ENCODE data around the gene TRAPPC10.

TRAPPC10 gene

GRCh38 chr21:44090325-44090724, 78.2 kb downstream of the TRAPPC10 start:
- no peak overlapping the region for H3K4me2 ChIP-seq (ENCODE audit: low read depth, low read length, poor library complexity, severe bottlenecking)
- TF ChIP-seq CTCF (conservative IDR thresholded peaks at IDR 0.05; ENCODE audit: low read length), result no peak
- TF ChIP-seq EZH2phosphoT487 (IDR thresholded peaks at IDR 0.05; ENCODE audit: borderline replicate concordance), result no peak
- peaks cover 59% of the 10 kb centered on the region; the same call in 1 of the 2 replicates for H3K36me3 ChIP-seq (ENCODE audit: insufficient read depth, low read length)
- no peaks in the 10 kb centered on the region for H4K20me1 ChIP-seq (ENCODE audit: insufficient read depth, low read length, poor library complexity, severe bottlenecking)
- no peaks in the 10 kb centered on the region for H3K4me1 ChIP-seq (ENCODE audit: insufficient read depth, low read length, poor library complexity, severe bottlenecking)
- H3K9me3 ChIP-seq (ENCODE audit: insufficient read depth, low read depth, low read length), result no peaks in the 10 kb centered on the region
- no peaks in the 10 kb centered on the region for H3K79me2 ChIP-seq (ENCODE audit: insufficient read depth, low read length)
- no peaks in the 10 kb centered on the region for H3K9me2 ChIP-seq (replicated peaks; ENCODE audit: low read depth, low read length)
- no peak overlapping the region for H3K4me3 ChIP-seq (ENCODE audit: low read length, poor library complexity, severe bottlenecking)
- no peak overlapping the region for H2AFZ ChIP-seq (ENCODE audit: low read length)
- no peak overlapping the region for H3K9ac ChIP-seq (ENCODE audit: low read depth, low read length, poor library complexity, severe bottlenecking)
- no peaks in the 10 kb centered on the region for H3K27me3 ChIP-seq (ENCODE audit: insufficient read depth, low read length, poor library complexity, severe bottlenecking)
- H3F3A ChIP-seq (ENCODE audit: low read depth), result no peaks in the 10 kb centered on the region

GRCh38 chr21:44092211-44092610, 80.1 kb downstream of the TRAPPC10 start:
- H3K9ac ChIP-seq (ENCODE audit: low read depth, low read length, poor library complexity, severe bottlenecking), result no peak overlapping the region
- H3F3A ChIP-seq (ENCODE audit: low read depth), result no peaks in the 10 kb centered on the region
- no peak overlapping the region for H2AFZ ChIP-seq (ENCODE audit: low read length)
- H4K20me1 ChIP-seq (ENCODE audit: insufficient read depth, low read length, poor library complexity, severe bottlenecking), result no peaks in the 10 kb centered on the region
- H3K4me2 ChIP-seq (ENCODE audit: low read depth, low read length, poor library complexity, severe bottlenecking), result no peak overlapping the region
- no peaks in the 10 kb centered on the region for H3K9me2 ChIP-seq (replicated peaks; ENCODE audit: low read depth, low read length)
- no peak overlapping the region for H3K4me3 ChIP-seq (ENCODE audit: low read length, poor library complexity, severe bottlenecking)
- peaks cover 49% of the 10 kb centered on the region; the same call in 1 of the 2 replicates for H3K36me3 ChIP-seq (ENCODE audit: insufficient read depth, low read length)
- TF ChIP-seq CTCF (conservative IDR thresholded peaks at IDR 0.05; ENCODE audit: low read length) (no peak), EZH2phosphoT487 (IDR thresholded peaks at IDR 0.05; ENCODE audit: borderline replicate concordance) (no peak)
- no peaks in the 10 kb centered on the region for H3K9me3 ChIP-seq (ENCODE audit: insufficient read depth, low read depth, low read length)
- no peaks in the 10 kb centered on the region for H3K27me3 ChIP-seq (ENCODE audit: insufficient read depth, low read length, poor library complexity, severe bottlenecking)
- H3K79me2 ChIP-seq (ENCODE audit: insufficient read depth, low read length), result no peaks in the 10 kb centered on the region
- H3K4me1 ChIP-seq (ENCODE audit: insufficient read depth, low read length, poor library complexity, severe bottlenecking), result no peaks in the 10 kb centered on the region

GRCh38 chr21:44093761-44094160, 81.7 kb downstream of the TRAPPC10 start:
- Histone ChIP-seq H2AFZ (ENCODE audit: low read length) (no peak overlapping the region), H3K4me3 (ENCODE audit: low read length, poor library complexity, severe bottlenecking) (no peak overlapping the region), H3K27me3 (ENCODE audit: insufficient read depth, low read length, poor library complexity, severe bottlenecking) (no peaks in the 10 kb centered on the region), H3K4me1 (ENCODE audit: insufficient read depth, low read length, poor library complexity, severe bottlenecking) (no peaks in the 10 kb centered on the region), H3F3A (ENCODE audit: low read depth) (no peaks in the 10 kb centered on the region), H3K36me3 (ENCODE audit: insufficient read depth, low read length) (peaks cover 35% of the 10 kb centered on the region; the same call in 1 of the 2 replicates), H3K79me2 (ENCODE audit: insufficient read depth, low read length) (no peaks in the 10 kb centered on the region), H3K4me2 (ENCODE audit: low read depth, low read length, poor library complexity, severe bottlenecking) (no peak overlapping the region), H4K20me1 (ENCODE audit: insufficient read depth, low read length, poor library complexity, severe bottlenecking) (no peaks in the 10 kb centered on the region), H3K9me2 (replicated peaks; ENCODE audit: low read depth, low read length) (no peaks in the 10 kb centered on the region), H3K9ac (ENCODE audit: low read depth, low read length, poor library complexity, severe bottlenecking) (no peak overlapping the region), H3K9me3 (ENCODE audit: insufficient read depth, low read depth, low read length) (no peaks in the 10 kb centered on the region)
- TF ChIP-seq CTCF (conservative IDR thresholded peaks at IDR 0.05; ENCODE audit: low read length) (no peak), EZH2phosphoT487 (IDR thresholded peaks at IDR 0.05; ENCODE audit: borderline replicate concordance) (no peak)
